ENCODE data around the gene NOLC1.
"Not testable (repeated sequence)": the region's sequence is repeated elsewhere in the genome, so short reads cannot be mapped to it uniquely, and the experiment has no call there.

Gene NOLC1

GRCh38 chr10:102153093-102153620 is 968 bp downstream of the NOLC1 start:
- DNase-seq (ENCODE audit: low spot score) = no peak

- no peak for DNase-seq (ENCODE audit: low spot score)
These were observed 2.4 kb downstream of the NOLC1 start for GRCh38 chr10:102154466-102155116.

- no peak for DNase-seq (ENCODE audit: low spot score)
These were observed 5.0 kb downstream of the NOLC1 start for GRCh38 chr10:102157224-102157623.

GRCh38 chr10:102159051-102159597 is 6.9 kb downstream of the NOLC1 start:
- no peak for DNase-seq (ENCODE audit: low spot score)

- DNase-seq (ENCODE audit: low spot score) = no peak
These were observed 7.6 kb downstream of the NOLC1 start for GRCh38 chr10:102159831-102160230.

- DNase-seq (ENCODE audit: low spot score) = no peak
These were observed 11.3 kb downstream of the NOLC1 start for GRCh38 chr10:102163342-102163989.

- DNase-seq (ENCODE audit: low spot score) = no peak
These were observed 15.7 kb downstream of the NOLC1 start for GRCh38 chr10:102167861-102168260.

GRCh38 chr10:102170602-102171001 is 18.4 kb downstream of the NOLC1 start:
- no peak for DNase-seq (ENCODE audit: low spot score)

GRCh38 chr10:102172288-102172687 is 20.1 kb downstream of the NOLC1 start:
- DNase-seq (ENCODE audit: low spot score) = no peak

- DNase-seq (ENCODE audit: low spot score) = no peak
These were observed 23.2 kb downstream of the NOLC1 start for GRCh38 chr10:102175415-102175814.

- DNase-seq (ENCODE audit: low spot score) = no peak
These were observed 32.4 kb downstream of the NOLC1 start for GRCh38 chr10:102184606-102185005.

GRCh38 chr10:102185272-102185671 is 33.1 kb downstream of the NOLC1 start:
- no peak for DNase-seq (ENCODE audit: low spot score)

- no peak for DNase-seq (ENCODE audit: low spot score)
These were observed 33.8 kb downstream of the NOLC1 start for GRCh38 chr10:102185811-102186527.

- no peak for DNase-seq (ENCODE audit: low spot score)
These were observed 36.2 kb downstream of the NOLC1 start for GRCh38 chr10:102188298-102188940.

- DNase-seq (ENCODE audit: low spot score) = not testable (repeated sequence)
These were observed 37.0 kb downstream of the NOLC1 start for GRCh38 chr10:102188941-102189898.

GRCh38 chr10:102191956-102192355 is 39.8 kb downstream of the NOLC1 start:
- no peak for DNase-seq (ENCODE audit: low spot score)

GRCh38 chr10:102195296-102195870 is 43.2 kb downstream of the NOLC1 start:
- no peak for DNase-seq (ENCODE audit: low spot score)

GRCh38 chr10:102196893-102197292 is 44.7 kb downstream of the NOLC1 start:
- DNase-seq (ENCODE audit: low spot score) = no peak

GRCh38 chr10:102198027-102198426 is 45.8 kb downstream of the NOLC1 start:
- DNase-seq (ENCODE audit: low spot score) = peak; percentile 70

GRCh38 chr10:102200751-102201640 is 48.8 kb downstream of the NOLC1 start:
- DNase-seq (ENCODE audit: low spot score) = no peak
